HepG2 (cell line): ENCODE measurements around the gene ARHGAP4. TPM values are rescaled to one million over a fixed set of nuclear protein-coding genes. Genes with fewer than 3 reads are reported as not detected.

Source experiments
- ATAC-seq: fragments of 200-7000 bp; cut with Tn5 transposase; 3 replicates; pipeline ENCODE4 v1.9.1; 2020; ENCODE audit warnings: mild to moderate bottlenecking, moderate library complexity
- BruUV-seq: library from RNA; stranded (reverse); fragments of 400-500 nt; replicated peaks from 2 replicates; lab custom pipeline; 2021; lab: Mats Ljungman, UMichigan
- CTCF ChIA-PET: fragments of 300-600 bp; formaldehyde crosslinking; extraction: SDS; loops from one replicate; lab custom pipeline; 2021; ENCODE audit warnings: low total read pairs, inconsistent platforms, low intra/inter-chr PET ratio; lab: Yijun Ruan, JAX
- POLR2A ChIA-PET: fragments of 350-600 bp; sonication (Branson Sonifier 250); formaldehyde crosslinking; loops from one replicate; lab custom pipeline; 2020; ENCODE audit warnings: antibody characterized with exemption, inconsistent platforms; lab: Yijun Ruan, JAX
- DNase-seq: peaks from one replicate; pipeline ENCODE4 v3.0.0-alpha.2; 2015; ENCODE audit warnings: low spot score
- FAIRE-seq: peaks from 3 replicates; lab custom pipeline; 2011; peaks lifted over from hg19 to GRCh38; lab: Jason Lieb, UNC
- H2AFZ ChIP-seq: one replicate; pipeline ENCODE4 v1.6.1; 2011; ENCODE audit warnings: low read length, inconsistent platforms
- H3K27ac ChIP-seq: fragments of 300-600 bp; 3 replicates; pipeline ENCODE4 v1.8.0; 2011; ENCODE audit warnings: mixed run types, mild to moderate bottlenecking, mixed read lengths, low read length, inconsistent platforms; ENCODE audit not compliant: insufficient read depth; ENCODE audit errors: extremely low read length
- H3K27me3 ChIP-seq, 2 experiments: fragments of 200-600 bp in 1 of 2; 2 replicates in 1 of 2; 3 replicates in 1 of 2; pipeline versions ENCODE4 v1.6.0 to v1.8.0; 2011; ENCODE audit warnings: low read length in 2 of 2, mild to moderate bottlenecking in 2 of 2, moderate library complexity in 2 of 2, inconsistent platforms in 1 of 2; ENCODE audit not compliant: insufficient read depth in 2 of 2, control insufficient read depth in 1 of 2
- H3K36me3 ChIP-seq, 2 experiments: fragments of 200-600 bp in 1 of 2; replicated peaks in 1 of 2; 2 replicates in 1 of 2; 3 replicates in 1 of 2; pipeline versions ENCODE4 v1.5.1 to v1.8.0; 2011; ENCODE audit warnings: low read length in 2 of 2, inconsistent platforms in 1 of 2; ENCODE audit not compliant: insufficient read depth in 2 of 2, control insufficient read depth in 1 of 2
- H3K4me1 ChIP-seq: 2 replicates; pipeline ENCODE4 v1.5.1; 2012; ENCODE audit warnings: low read length, inconsistent platforms; ENCODE audit not compliant: insufficient read depth
- H3K4me2 ChIP-seq: 2 replicates; pipeline ENCODE4 v1.6.0; 2011; ENCODE audit warnings: low read depth, low read length, inconsistent platforms
- H3K4me3 ChIP-seq, 3 experiments: fragments of 200-600 bp in 1 of 3; sonication (generic), shearing (Covaris generic) in 1 of 3; replicated peaks in 1 of 3; 2 replicates each; pipeline ENCODE4 v1.5.1; 2011 to 2016; ENCODE audit warnings: low read length in 3 of 3, inconsistent platforms in 2 of 3, low read depth in 2 of 3, mild to moderate bottlenecking in 2 of 3, control low read depth in 1 of 3, mixed read lengths in 1 of 3; ENCODE audit not compliant: insufficient read depth in 1 of 3
- H3K79me2 ChIP-seq: one replicate; pipeline ENCODE4 v1.6.1; 2011; ENCODE audit warnings: low read length, inconsistent platforms; ENCODE audit not compliant: insufficient read depth
- H3K9ac ChIP-seq: 2 replicates; pipeline ENCODE4 v1.6.0; 2011; ENCODE audit warnings: mild to moderate bottlenecking, low read depth, low read length, inconsistent platforms; ENCODE audit not compliant: insufficient read depth
- H3K9me3 ChIP-seq: 2 replicates; pipeline ENCODE4 v1.5.1; 2012; ENCODE audit warnings: mild to moderate bottlenecking, low read length
- H4K20me1 ChIP-seq: 2 replicates; pipeline ENCODE4 v1.6.0; 2011; ENCODE audit warnings: inconsistent platforms, mild to moderate bottlenecking, low read length, moderate library complexity; ENCODE audit not compliant: insufficient read depth
- CREB1 ChIP-seq, 2 experiments: fragments of 450-650 bp in 1 of 2; IDR thresholded peaks; 2 replicates each; pipeline ENCODE4 v1.6.1; 2016 to 2017; ENCODE audit warnings: control low read depth in 1 of 2, mild to moderate bottlenecking in 1 of 2, missing compliant biosample characterization in 1 of 2, missing genetic modification characterization in 1 of 2
- HDAC1 ChIP-seq: sonication (generic); formaldehyde crosslinking; IDR thresholded peaks from 2 replicates; pipeline ENCODE4 v1.5.1; 2020; ENCODE audit warnings: mild to moderate bottlenecking, missing genetic modification reagents
- HDAC2 ChIP-seq: sonication (generic); formaldehyde crosslinking; IDR thresholded peaks from 2 replicates; pipeline ENCODE4 v1.4.0; 2020; ENCODE audit warnings: missing genetic modification reagents
- HIVEP1 ChIP-seq: sonication (generic); formaldehyde crosslinking; IDR thresholded peaks from 2 replicates; pipeline ENCODE4 v1.4.0; 2020; ENCODE audit warnings: mild to moderate bottlenecking, missing genetic modification reagents
- HMG20B ChIP-seq: conservative IDR thresholded peaks from 2 replicates; pipeline ENCODE4 v1.6.1; 2016; ENCODE audit warnings: missing genetic modification reagents, missing compliant biosample characterization
- MEIS2 ChIP-seq: sonication (generic); formaldehyde crosslinking; IDR thresholded peaks from 2 replicates; pipeline ENCODE4 v1.9.0; 2021; ENCODE audit warnings: mild to moderate bottlenecking, missing genetic modification reagents
- PRDM10 ChIP-seq: sonication (generic); formaldehyde crosslinking; IDR thresholded peaks from 2 replicates; pipeline ENCODE4 v1.4.0; 2020; ENCODE audit warnings: low read depth, missing genetic modification reagents
- SKI ChIP-seq: fragments of 450-650 bp; IDR thresholded peaks from one replicate; pipeline ENCODE4 v1.6.1; 2018; ENCODE audit warnings: mild to moderate bottlenecking; ENCODE audit not compliant: partially characterized antibody
- TIGD3 ChIP-seq: sonication (generic); formaldehyde crosslinking; IDR thresholded peaks from 2 replicates; pipeline ENCODE4 v1.5.1; 2020; ENCODE audit warnings: mild to moderate bottlenecking, missing genetic modification reagents, borderline replicate concordance
- ZFP41 ChIP-seq: sonication (generic); formaldehyde crosslinking; IDR thresholded peaks from 2 replicates; pipeline ENCODE4 v1.4.0; 2020; ENCODE audit warnings: mild to moderate bottlenecking, missing genetic modification reagents, borderline replicate concordance
- ZNF253 ChIP-seq: sonication (generic); formaldehyde crosslinking; IDR thresholded peaks from 2 replicates; pipeline ENCODE4 v1.8.0; 2022; ENCODE audit warnings: mild to moderate bottlenecking, missing genetic modification reagents, borderline replicate concordance
- ZNF678 ChIP-seq: sonication (generic); formaldehyde crosslinking; IDR thresholded peaks from 2 replicates; pipeline ENCODE4 v1.4.0; 2020; ENCODE audit warnings: mild to moderate bottlenecking, missing genetic modification reagents
- ZNF710 ChIP-seq: sonication (generic); formaldehyde crosslinking; IDR thresholded peaks from 2 replicates; pipeline ENCODE4 v1.5.0; 2020; ENCODE audit warnings: mild to moderate bottlenecking, missing genetic modification reagents, borderline replicate concordance
- WGBS: methylation state at CpG from one replicate; pipeline ENCODE4 v1.1.6; 2017; ENCODE audit warnings: low lambda C conversion rate; 5-methylcytosine and 5-hydroxymethylcytosine counted together
- in situ Hi-C: cut with HindIII; loops from 2 replicates; pipeline ENCODE4 v1.10.0; 2017; ENCODE audit warnings: low pct_unique_long_range_greater_than_20kb; ENCODE audit not compliant: extremely low pct_ligation_motif_present
- intact Hi-C: fragments of 100-400 bp; cut with micrococcal nuclease; formaldehyde crosslinking; loops from one replicate; pipeline ENCODE4 v1.10.0; 2022; ENCODE audit not compliant: unreplicated experiment
- polyA plus RNA-seq, 8 experiments: library from polyadenylated mRNA; depleted of rRNA in 3 of 8; stranded (reverse) in 7 of 8; unstranded in 1 of 8; fragments of >200 nt; fragmentation: Illumina TruSeq in 4 of 8; extraction: Trizol in 4 of 8; gene quantifications; 2 replicates each; pipeline versions ENCODE4 v1.2.1 to v1.2.3, GENCODE V29; 2011 to 2016; ENCODE audit warnings: low read depth in 4 of 8, missing spikeins in 1 of 8, mixed read lengths in 1 of 8; ENCODE audit not compliant: insufficient read depth in 1 of 8
- total RNA-seq, 5 experiments: library from RNA; depleted of rRNA; stranded (reverse); fragments of >200 nt; fragmentation: Illumina TruSeq; extraction: Trizol; gene quantifications; 2 replicates each; pipeline ENCODE4 v1.2.3, GENCODE V29; 2016; ENCODE audit warnings: low read depth in 1 of 5

ARHGAP4 gene
- total and polyA plus RNA-seq, 2 of the 13 experiments (the other 11 are each of a cell fraction or from before 2014, with no cell fraction given): 0.57 to 0.64 TPM

GRCh38 chrX:153863251-153863991, 62.6 kb downstream of the ARHGAP4 start (continued):
- TF ChIP-seq TIGD3 (CRISPR knock-in tag): no peak

GRCh38 chrX:153862369-153863250, 63.5 kb downstream of the ARHGAP4 start:
- intact Hi-C loops (no loop called here), in situ Hi-C loops (no loop called here)
- H3K79me2 ChIP-seq: no peaks in the 10 kb centered on the region
- no peaks in the 10 kb centered on the region for H3K9me3 ChIP-seq
- no peaks in the 10 kb centered on the region; a peak in 1 of 5 replicates for H3K27me3 ChIP-seq
- FAIRE-seq (no peak), ATAC-seq (no peak), DNase-seq (no peak)
- no peaks in the 10 kb centered on the region for H4K20me1 ChIP-seq
- H3K4me2 ChIP-seq: no peak overlapping the region
- H3K4me1 ChIP-seq: no peaks in the 10 kb centered on the region
- ChIA-PET CTCF (no interaction called here), POLR2A (no interaction called here)
- 40% methylated on average over 2 of the region's 22 CpGs for WGBS
- no peak overlapping the region for H3K27ac ChIP-seq
- no peaks in the 10 kb centered on the region for H3K36me3 ChIP-seq
- no peak overlapping the region for H3K4me3 ChIP-seq
- H3K9ac ChIP-seq: no peak overlapping the region
- no peak overlapping the region for H2AFZ ChIP-seq
- BruUV-seq: no TSS peak
- TF ChIP-seq HIVEP1 (no peak), ZNF253 (CRISPR knock-in tag) (no peak), CREB1 (IDR thresholded peaks at IDR 0.05) (no peak), CREB1 (CRISPR knock-in tag; IDR thresholded peaks at IDR 0.05) (no peak), ZNF710 (no peak), HDAC1 (CRISPR knock-in tag) (no peak), HDAC2 (CRISPR knock-in tag) (no peak), ZFP41 (CRISPR knock-in tag) (no peak), SKI (no peak), ZNF678 (CRISPR knock-in tag) (no peak), HMG20B (no peak), MEIS2 (CRISPR knock-in tag) (no peak), PRDM10 (CRISPR knock-in tag) (no peak)
